Activated naive CD4-positive, alpha-beta T cell treated with anti-CD3 and anti-CD28 coated beads, Interleukin-2, amount 10 ng/mL, durations not matched to agents 5 hours and 36 hours (primary cell): ENCODE measurements around the gene SRGAP3. TPM values are rescaled to one million over a fixed set of nuclear protein-coding genes. Genes with fewer than 3 reads are reported as not detected.

Source experiments
- total RNA-seq, 2 experiments: library from RNA; stranded (reverse); gene quantifications; one replicate each; pipeline ENCODE4 v1.2.3, GENCODE V29; 2021

Gene SRGAP3
- total RNA-seq, result 1 to 10 TPM; 5.5 to 5.8 TPM

DNA sequence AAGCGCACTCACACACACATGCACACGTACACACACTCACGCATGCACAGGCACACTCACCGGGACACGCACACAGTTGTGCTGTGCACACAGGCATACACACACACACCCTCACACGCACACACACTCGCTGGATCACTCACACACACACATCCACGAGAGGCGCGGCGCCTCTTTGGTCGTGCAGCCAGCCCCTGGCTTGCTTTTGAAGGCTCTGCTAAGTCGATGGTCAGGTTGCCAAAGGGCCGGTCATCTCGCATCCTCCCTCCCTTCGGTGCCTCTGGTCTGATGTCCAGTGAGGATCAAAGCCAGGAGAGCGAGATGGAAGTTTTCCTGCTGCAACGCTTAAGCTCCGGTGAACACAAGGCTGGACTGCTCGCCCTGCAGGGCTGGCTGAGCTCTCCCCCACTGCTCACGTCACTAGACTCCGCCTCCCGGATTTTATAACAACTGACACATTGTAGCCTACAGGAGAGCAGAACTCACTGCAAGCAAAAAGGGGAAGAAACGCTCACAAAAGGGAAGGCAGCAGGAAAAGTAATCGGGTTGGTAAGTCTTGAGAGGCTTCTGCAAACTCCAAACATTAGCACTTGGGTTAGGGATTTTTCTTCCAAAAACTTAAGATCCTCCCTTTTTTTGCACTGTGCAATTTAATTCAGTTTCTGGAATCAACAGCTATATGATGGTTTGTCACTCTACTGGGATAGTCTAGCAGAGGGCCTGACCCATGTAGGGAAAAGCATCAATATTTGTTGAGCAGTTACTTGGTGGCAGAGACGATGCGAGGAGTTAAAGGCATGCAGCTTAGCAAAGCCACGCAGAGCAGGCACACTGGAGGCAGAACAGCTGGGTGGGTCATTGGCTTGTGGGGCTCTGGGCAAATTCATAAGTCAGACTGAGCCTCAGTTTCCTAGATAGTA, at the start of gene SRGAP3:
TSS of gene SRGAP3 (minus strand) at position 374 of the 920 bp plus-strand sequence. CDS start 695 bp downstream, outside the sequence.

DNA sequence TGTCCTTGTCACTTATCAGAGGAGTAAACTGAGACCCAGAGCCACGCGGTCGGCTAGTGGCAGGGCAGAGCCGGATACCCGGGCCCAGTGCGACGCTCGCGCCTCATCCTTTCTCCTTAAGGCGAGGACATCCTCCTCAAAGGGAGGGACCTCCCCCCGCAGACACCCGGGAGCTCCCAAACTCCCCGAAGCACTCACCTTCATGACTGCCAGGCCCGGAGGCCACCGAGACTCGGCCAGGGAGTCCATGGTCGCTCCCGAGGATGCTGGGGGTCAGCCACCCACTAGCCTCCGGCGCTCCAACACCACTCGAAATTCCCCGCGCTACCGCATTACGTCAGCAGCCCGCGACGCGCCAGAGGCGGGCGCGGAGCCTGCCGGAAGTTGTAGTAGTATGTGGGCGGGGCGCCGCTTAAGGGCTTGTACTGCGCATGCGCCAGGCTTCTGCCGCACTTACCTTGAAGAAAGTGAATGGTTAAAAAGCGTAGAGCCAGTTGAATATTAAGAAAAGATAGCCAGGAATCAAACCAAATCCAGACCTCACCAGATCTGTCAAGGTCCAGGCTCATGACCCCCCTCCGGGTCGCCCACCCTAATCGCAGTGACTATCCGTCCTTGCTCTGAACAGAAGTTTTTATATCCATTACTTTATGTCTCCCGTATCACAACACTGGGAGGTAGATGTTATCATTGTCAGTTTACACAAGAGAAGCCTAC, 286.2 kb downstream of the SRGAP3 start, which contains the start of gene RAD18:
TSS of gene RAD18 (minus strand) at position 336 of the 717 bp plus-strand sequence. CDS start at position 249, 87 bp downstream.

Other genes starting within 250 kb of the SRGAP3 start
- 10 to 100 TPM; 40.1 to 46.9 TPM for gene THUMPD3, start 113.4 kb upstream of the SRGAP3 start, total RNA-seq
- 100 to 1,000 TPM in 1 of 2 experiments, 10 to 100 TPM in 1; 96.1 to 102 TPM for gene SETD5, start 148.0 kb upstream of the SRGAP3 start, total RNA-seq